Measurements from ENCODE around the gene SLC25A47.
"Not testable (repeated sequence)": the region's sequence is repeated elsewhere in the genome, so short reads cannot be mapped to it uniquely, and the experiment has no call there.

The SLC25A47 gene

DNA sequence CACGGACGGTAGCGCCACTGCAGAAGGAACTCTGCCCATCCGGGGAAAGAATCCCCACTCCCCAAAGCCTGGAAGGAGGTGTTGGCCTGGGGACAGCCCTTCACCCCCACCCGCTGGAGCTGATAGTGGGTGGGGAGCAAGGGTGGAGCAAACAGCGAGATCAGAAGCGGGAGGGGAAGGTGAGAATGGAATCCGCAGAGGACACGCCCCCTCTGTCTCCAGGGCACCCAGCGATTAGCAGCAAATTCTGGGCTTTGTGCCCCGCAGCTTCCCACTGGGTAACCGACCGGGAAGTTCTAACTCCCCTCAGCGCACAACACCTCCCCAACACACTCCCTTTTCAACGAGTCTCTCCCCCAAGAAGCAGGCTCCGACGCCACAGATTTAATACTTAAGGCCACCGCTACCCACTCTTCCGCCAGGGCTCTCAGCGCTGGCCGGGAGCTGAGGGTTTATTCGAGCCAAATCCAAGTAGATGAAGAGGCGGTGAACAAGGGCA, 18.3 kb upstream of the SLC25A47 start:
- DNase-seq, result peak in 18 of 56 donors; percentile 15 to 53 (median 34)

DNA sequence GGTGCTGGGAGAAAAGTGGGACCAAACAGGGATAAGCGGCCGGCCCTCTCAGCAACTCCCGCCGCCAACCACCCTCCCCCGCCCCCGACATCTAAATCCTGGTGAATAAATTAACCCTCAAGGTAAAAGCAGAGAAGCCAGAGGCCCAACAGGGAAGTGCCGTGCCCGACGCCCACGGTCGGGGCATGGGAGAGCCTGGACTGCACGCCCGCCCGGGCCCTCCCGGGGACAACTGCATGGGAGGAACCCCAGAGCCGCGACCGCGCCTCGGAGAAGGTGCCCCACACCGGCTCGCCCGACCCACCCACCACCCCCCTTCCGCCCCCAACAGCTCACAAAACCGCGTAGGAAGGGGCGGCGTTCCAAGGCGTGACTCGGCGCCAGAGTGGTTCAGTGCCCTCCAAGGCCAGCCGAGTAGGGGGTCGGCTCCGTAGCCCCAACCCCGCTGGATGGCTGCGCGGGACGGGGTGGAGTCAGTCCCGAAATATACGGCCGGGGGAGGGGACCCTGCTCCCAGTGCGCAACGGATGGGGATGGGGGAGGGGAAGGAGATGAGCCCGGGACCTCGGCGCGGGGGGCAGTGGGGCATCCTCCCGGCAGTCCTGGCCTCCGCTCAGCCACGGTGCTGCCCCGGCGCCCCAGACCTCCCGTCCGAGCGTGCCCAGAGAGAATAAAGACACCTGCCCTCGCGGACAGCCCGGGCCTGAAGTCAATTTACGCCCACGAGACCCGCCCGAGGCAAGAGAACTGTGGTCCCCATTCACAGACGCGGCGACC, 17.6 kb upstream of the SLC25A47 start:
- peak in 6 of 56 donors; percentile 14 to 48 (median 34) for DNase-seq

DNA sequence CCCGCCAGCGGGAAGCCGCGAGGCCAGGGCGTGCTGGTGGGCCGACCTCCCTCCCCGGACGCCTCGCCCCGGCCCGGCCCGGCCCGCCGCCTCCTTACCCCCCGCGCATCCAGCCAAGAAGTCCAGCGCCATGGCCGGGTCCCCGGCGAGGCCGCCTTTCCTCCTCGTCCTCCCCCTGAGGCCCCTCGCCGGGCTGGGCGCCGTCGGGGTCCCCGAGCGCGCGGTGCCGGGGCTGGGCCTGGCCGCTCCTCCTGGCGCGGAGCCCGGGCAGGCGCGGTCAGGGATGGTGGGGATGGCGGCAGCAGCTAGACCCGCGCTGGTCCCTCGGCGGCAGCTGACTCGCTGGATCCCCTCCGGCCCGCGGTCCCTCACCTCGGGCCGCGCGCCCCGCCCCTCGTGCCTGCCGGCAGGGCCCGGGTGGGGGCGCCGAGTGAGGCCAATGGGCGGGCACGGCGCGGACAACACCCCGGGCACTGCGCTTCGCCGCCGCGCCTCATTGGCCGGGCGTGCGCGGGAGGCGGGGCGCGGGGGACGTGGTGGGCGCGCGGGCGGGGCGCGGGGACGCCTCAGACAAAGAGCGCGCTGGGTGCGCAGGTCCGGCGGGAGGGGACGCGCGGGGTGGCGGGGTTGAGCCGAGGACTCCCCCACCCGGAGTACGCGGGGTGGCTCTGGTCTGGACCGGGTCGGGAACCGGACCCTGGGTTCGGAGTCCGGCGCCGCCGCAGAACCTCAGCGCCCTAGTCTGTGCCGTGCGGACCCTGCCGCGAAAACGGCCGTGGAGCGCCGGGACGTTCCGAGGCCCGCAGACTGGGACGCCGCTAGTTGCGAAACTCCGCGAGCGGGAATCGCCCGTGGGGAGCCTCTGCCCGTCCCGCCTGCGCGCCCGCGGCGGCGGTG, 16.8 kb upstream of the SLC25A47 start, which contains the start of gene SLC25A29:
Gene SLC25A29 (minus strand): TSS at position 344 of the 897 bp plus-strand sequence. CDS start 212 bp downstream, at position 132.
- peak in 55 of 56 donors; percentile 52 to 95 (median 82) for DNase-seq

DNA sequence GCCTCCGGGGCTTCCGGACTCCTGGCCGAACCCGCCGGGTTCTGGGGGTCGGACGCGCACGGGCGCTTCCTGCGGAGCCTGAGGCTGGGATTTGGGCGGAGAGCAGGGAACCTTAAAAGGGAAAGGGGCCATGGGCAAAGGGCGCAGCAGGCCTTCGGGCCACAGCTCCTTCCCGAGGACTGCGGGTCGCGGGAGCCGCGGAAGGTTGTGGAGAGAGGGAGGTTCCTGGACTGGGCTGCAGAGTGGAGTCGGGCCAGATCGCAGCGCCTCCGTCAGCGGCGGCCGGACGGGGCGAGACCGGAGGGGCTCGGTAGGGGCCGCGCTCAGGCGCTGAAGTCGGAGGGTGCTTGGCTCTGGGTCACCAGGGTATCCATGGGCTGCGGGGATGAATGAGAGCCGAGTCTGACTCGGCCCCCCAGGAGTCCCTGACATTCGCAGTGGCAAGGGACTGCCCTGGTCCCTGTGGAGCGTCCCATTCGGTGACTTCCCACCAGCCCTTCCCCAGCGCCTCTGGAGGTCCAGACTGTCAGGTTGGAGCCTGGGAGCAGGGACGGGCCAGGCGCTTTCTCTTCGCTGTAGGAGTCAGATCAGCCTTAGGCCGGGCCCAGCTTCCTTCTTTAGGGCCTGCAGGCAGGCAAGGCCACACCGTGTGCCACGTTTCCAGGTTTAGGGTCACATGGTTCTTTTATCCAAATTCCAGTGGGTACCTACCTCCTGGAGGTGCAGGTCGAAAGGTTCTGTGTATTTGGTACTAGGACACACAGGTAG, 16.0 kb upstream of the SLC25A47 start:
- DNase-seq, result peak in 2 of 56 donors; percentile 36 to 37

DNA sequence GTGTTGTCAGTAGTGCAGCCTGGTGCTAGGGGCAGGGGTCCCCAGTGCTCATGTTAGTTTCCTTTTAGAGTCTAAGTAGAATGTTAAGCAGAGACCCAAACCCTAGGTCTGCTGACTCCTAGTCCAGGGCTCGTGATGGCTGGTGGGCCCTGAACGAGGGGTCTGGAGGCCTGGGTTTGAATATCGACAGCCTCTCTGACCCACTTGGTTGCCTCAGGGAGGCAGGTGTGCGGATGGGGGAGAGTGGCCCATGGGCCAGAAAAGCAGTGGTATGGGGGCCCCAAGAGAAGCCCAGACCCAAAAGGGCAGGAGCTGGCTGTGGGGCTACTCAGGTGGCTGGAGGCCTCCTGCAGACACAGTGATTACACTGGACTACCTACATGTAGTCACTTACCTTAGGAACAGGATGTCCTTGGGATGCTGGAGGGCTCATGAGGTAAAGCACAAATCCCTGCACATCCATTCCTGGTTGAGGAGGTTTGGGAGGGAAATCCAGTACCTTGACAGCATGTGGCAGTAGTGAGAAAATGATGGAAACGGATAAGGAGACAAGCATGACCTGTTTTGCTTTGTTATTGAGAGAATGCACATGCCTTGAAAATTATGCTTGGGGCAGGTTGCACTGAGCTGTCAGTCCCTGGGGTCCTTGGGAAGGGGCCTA, 15.2 kb upstream of the SLC25A47 start:
- no peak for DNase-seq

DNA sequence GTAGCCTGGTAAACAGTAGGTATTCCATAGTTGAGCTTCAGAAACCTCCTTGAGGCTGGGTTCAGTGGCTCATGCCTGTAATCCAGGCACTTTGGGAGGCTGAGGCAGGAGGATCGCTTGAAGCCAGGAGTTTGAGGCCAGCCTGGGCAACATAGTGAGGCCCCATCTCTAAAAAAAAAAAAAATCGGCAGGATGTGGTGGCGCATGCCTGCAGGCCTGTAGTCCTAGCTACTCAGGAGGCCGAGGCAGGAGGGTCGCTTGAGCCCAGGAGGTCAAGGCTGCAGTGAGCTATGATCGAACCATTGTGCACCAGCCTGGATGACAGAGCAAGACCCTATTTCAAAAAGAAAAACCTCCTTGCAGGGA, 14.7 kb upstream of the SLC25A47 start:
- not testable (repeated sequence) for DNase-seq

DNA sequence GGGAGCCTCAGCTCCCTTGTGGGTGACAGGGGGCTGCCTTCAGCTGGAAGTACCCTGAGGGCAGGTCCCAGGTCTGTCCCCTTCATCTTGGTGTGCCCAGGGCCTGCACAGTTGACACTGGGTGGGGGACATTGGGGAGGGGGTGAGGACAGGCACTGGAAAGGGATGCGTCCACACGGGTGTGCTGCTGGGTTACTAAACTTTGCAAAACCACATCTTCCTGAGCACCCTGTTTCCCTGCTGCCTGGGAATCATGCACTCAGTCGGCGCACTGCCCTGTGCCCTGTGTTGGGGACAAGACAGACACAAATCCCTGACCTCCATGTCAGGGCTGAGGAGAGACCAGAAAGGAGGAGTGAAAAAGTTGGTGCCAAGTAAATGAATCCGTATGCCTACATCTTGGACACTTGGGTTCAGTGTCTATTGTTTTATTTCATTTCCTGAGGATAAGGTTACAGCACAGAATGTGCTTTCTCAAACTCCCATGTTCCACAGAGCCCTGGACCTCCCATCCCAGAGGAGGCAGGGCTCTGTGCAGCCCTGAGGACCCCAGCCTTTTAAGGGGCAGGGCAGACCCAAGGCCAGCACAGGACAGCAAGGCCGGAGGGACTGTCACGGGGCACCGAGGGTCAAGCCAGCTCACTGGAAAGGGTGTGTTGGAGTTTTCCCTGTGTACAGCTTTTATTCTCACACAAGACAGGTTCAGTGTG, 14.0 kb upstream of the SLC25A47 start:
- no peak for DNase-seq

DNA sequence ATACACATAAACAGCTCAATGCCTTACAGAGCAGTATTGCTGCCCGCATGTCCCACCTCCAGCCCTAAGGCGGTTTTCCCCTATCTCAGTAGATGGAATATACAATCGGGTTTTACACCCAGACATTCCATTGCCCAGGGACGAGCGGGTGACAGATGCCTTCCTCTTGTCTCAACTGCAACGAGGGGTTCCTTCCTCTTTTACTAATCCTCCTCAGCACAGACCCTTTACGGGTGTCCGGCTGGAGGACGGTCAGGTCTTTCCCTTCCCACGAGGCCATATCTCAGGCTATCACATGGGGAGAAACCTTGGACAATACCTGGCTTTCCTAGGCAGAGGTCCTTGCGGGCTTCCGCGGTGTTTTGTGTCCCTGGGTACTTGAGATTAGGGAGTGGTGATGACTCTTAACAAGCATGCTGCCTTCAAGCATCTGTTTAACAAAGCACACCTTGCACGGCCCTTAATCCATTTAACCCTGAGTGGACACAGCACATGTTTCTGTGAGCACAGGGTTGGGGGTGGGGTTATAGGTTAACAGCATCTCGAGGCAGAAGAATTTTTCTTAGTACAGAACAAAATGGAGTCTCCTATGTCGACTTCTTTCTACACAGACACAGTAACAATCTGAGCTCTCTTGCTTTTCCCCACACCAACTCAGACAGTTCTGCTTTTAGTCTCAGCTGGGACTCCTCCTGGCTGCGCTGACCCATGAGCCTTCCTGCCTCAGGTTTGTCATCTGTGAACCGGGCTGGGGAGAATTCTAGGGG, 10.8 kb upstream of the SLC25A47 start:
- not testable (repeated sequence) for DNase-seq

DNA sequence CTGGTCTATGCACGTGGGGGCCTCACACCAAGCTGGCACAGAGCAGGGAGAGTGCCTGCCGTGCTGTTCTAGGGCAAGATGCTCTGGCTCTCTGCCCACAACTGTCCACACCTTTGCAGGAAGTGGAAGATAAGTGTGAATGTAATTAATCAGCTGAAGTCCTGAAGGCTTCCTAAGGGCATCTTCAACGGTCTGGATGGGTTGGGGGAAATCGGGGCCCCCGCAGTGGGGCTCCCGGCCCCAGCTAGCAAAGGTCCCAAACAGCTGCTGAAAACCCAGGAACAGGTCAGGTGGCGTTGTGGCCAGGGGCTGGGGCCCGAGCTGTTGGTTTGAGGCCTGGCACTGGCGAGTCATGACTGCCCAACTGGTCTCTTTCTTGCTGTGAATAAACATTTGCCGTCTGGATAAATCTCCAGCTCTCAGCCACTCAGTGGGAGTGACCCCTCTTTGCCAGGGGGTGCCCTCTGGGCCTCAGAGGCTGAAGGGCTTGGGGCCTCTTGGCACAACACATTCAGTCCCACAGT, 10.2 kb upstream of the SLC25A47 start:
- no peak for DNase-seq

DNA sequence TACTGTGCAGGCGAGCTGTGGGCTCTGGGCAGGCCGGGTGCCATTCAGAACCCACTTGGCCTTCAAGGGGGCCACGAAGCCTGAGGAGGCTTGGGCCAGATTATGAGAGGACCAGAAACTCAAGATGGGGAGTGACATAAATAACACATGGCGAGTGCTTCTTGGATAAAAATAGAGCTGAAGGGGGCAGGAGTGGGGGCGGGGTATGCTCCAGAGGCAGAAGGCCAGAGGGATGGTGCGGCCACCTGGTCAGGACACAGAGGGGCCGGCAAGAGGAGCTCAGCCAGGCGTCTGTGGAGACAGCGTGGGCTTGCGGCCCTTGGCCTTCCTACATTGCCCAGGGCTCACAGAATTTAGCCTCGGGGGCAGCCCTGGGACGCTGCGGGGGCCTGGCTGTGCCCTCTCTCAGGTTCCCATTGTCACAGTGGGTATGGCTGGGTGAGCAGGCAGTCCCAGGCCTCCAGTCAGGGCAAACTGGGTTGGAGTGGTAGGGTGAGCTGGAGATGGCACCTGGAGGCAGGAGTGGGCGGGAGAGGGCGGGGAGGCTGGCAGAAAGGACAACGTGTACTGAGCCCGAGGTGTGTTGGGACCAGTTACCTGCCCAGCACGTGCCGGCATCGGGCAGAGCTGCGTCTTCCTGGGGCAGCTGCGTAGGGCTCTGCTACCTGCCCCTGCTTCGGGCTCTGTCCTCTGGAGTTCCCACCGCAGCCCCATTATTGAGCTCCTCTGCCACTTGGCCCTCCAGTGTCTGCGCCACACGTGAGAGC, 9.5 kb upstream of the SLC25A47 start:
- no peak for DNase-seq

DNA sequence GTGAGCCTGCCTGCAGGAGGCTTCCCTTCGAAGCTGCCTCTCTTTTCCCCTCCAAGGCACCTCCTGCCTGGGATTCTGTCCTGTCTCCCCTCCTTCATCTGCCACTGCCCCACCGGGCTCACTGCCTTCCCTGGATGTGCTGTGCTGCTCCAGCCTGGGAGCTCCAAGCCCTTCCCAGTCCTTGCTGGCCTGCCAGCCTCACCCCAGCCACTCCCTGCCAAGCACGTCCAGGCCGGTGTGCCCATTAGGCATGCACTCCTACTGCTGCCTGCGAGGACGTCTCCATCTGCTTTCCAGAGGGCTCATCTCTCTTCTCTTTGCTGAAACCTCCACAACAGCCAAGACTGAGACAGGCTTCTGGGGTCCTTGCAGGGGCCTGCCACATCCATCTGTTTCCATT, 8.4 kb upstream of the SLC25A47 start:
- DNase-seq, result no peak

DNA sequence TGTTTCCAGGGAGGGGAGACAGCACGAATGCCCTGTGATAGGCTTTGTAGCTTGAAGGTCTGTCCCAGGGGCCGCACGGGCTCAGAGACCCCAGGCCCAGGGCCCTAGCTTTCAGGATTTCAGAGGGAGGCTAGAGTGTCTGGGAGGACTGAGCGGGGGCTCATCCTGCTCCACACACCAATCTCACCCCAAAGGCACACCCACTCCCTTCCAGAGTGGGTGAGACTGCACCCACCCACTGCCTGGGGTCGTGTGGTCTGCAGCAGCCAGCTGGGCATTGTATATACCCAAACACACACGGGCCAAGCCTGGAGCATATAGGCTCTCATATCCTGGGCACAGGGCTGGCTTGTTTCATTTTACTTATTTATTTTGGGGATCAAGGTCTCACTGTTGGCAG, 5.8 kb upstream of the SLC25A47 start:
- no peak for DNase-seq

DNA sequence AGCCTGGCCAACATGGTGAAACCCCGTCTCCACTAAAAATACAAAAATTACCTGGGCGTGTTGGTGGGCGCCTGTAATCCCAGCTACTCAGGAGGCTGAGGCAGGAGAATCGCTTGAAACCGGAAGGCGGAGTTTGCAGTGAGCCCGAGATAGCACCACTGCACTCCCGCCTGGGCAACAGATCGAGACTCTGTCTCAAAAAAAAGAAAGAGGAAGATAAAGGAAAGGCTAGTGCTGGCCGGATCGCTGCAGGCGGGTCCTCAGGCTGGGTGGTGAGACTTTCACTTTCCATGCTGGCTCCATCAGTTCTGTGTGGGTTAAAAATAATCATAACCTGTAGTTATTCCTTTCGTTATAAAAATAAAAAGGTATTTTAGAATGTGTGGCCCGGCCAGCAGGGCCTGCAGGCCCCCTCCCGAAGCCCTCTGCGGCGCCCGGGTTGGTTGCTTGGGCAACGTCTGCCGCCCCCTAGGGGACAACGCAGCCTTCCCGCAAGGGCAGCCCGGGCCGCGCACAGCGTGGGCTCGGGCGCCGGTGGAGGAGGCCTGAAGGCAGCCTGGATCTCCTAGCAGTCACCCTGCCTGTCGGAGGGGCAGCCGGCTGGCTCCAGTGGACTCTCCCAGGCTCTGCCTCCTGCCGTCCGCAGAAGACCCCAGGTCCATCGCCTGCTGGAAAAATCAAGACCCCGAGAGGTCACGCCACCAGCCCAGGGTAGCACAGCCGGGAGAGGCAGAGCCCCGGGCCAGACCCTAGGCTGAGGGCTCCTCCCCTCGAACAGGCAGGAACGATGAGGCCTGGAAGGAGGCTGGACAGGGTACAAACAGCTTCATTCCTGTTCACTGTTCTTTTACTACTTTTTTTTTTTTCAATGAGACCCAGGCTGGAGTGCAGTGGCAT, 5.0 kb upstream of the SLC25A47 start:
- peak in 23 of 56 donors; percentile 9 to 70 (median 36) for DNase-seq

DNA sequence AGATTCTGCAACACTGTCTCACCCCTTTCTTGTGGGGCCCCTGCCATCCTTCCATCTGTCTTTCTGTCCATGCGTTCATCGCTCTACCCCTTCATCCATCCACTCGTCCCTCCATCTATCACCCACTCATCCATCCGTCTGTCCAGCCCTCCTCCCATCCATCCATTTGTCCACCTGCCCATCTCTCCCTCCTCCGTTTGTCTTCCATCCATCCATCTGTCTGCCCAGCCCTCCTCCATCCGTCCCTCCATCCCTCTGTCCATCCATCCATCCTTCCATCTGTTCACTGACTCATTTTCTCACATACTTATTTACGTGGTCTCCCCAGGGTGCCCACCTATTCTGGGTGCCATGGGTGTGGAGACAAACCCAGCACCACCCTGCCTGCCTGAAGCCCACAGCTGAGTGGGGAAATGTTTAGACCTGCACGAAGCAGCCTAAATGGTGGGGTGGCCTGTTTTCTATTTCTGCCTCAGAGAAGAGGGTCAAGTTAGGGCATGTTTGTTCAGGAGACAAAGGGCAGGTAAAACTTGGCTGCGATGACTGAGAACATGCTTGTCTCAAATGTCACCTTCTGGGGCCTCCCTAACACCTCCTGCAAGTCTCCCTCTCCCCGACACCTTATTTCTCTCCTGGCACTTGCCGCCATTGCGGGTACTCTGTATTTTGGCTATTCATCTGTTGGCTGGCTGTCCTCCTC, 2.8 kb upstream of the SLC25A47 start:
- no peak for DNase-seq

DNA sequence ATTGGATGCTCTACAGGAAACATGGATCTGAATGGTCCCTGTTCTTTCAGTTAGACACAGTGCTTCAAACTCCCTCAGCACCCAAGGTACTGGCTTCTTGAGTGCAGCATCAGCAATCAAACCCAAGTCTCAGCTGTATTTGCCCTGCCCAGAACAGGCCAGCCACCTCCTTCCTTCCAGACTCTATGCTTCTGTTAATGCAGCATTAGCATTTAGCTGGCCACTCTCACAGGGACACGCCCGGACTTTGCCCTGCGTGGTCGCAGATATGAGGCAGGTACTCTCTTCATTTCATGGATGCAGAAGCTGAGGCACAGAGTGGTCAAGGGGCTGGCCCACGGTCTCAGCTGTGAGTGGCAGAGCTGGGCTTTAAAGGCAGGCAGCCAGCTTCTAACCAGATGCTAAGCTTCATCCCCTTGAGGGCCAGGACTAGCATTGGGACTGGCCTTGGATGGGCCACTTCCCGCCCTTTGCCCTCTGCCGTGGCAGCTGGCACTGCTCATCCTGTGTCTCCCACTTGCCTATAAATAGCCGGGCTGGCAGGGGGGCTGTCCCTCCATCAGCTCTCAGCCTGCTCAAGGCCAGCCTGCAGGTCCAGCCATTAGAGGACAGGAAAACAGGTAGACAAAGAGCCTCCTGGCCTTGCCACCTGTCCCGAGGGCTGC, 1.5 kb upstream of the SLC25A47 start:
- no peak for DNase-seq

Measured in amygdala (tissue), 56 donors.